Stimulated activated CD4-positive, alpha-beta T cell treated with anti-CD3 and anti-CD28 coated beads, Interleukin-15, amount 100 ng/mL, for 1 hour (primary cell): ENCODE results near the gene PCDH10.

Experiments used
- DNase-seq, 2 donors: peaks; one replicate each; pipeline ENCODE4 v3.0.0-alpha.2; 2020; ENCODE audit warnings: low read depth in 1 of 2, low spot score in 1 of 2

The PCDH10 gene

DNA sequence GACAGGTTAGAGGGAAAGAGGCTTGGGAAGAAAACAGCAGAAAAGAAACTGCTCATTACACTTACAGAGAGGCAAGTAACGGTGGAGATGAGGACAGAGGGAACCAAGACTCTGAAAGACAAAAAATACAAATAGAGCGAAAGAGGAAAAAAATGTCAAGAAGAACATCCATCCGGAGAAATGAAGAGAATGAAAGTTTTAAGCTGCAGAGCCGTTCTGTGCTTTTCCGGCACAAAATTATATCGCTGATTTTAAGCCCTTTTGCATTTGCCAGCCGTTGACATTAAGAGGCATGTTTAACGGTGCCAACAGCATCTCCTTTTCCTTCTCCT, 236 bp downstream of the PCDH10 start:
- no peak for DNase-seq

- no peak for DNase-seq
These were observed 908 bp downstream of the PCDH10 start for GRCh38 chr4:133149932-133150471.

- DNase-seq: no peak
These were observed 1.6 kb downstream of the PCDH10 start for GRCh38 chr4:133150486-133151340.

DNA sequence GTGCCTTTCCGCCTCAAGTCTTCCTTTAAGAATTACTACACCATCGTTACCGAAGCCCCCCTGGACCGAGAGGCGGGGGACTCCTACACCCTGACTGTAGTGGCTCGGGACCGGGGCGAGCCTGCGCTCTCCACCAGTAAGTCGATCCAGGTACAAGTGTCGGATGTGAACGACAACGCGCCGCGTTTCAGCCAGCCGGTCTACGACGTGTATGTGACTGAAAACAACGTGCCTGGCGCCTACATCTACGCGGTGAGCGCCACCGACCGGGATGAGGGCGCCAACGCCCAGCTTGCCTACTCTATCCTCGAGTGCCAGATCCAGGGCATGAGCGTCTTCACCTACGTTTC, 2.2 kb downstream of the PCDH10 start:
- DNase-seq: no peak

DNA sequence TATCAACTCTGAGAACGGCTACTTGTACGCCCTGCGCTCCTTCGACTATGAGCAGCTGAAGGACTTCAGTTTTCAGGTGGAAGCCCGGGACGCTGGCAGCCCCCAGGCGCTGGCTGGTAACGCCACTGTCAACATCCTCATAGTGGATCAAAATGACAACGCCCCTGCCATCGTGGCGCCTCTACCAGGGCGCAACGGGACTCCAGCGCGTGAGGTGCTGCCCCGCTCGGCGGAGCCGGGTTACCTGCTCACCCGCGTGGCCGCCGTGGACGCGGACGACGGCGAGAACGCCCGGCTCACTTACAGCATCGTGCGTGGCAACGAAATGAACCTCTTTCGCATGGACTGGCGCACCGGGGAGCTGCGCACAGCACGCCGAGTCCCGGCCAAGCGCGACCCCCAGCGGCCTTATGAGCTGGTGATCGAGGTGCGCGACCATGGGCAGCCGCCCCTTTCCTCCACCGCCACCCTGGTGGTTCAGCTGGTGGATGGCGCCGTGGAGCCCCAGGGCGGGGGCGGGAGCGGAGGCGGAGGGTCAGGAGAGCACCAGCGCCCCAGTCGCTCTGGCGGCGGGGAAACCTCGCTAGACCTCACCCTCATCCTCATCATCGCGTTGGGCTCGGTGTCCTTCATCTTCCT, 2.7 kb downstream of the PCDH10 start:
- DNase-seq: no peak

DNA sequence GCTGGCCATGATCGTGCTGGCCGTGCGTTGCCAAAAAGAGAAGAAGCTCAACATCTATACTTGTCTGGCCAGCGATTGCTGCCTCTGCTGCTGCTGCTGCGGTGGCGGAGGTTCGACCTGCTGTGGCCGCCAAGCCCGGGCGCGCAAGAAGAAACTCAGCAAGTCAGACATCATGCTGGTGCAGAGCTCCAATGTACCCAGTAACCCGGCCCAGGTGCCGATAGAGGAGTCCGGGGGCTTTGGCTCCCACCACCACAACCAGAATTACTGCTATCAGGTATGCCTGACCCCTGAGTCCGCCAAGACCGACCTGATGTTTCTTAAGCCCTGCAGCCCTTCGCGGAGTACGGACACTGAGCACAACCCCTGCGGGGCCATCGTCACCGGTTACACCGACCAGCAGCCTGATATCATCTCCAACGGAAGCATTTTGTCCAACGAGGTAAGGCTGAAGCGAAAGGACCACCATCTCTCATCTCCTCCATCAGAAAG, 3.3 kb downstream of the PCDH10 start:
- no peak for DNase-seq

GRCh38 chr4:133152831-133153481, 3.9 kb downstream of the PCDH10 start:
- no peak for DNase-seq

DNA sequence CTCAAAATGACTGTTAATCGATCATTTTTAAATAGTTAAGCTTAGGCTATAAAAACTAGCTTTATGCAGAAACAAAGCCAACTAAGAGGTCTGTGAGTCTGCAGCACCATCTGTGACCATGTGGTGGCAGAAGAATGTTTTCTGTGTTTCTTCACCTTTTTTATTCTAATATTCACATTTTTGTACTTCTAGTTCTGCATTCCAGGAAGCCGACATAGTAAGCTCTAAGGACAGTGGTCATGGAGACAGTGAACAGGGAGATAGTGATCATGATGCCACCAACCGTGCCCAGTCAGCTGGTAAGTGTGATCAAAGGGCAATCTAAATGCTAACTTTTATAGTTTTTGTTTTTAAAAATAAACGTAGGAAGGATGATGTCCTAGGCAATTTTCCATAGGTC, 5.6 kb downstream of the PCDH10 start:
- no peak for DNase-seq

DNA sequence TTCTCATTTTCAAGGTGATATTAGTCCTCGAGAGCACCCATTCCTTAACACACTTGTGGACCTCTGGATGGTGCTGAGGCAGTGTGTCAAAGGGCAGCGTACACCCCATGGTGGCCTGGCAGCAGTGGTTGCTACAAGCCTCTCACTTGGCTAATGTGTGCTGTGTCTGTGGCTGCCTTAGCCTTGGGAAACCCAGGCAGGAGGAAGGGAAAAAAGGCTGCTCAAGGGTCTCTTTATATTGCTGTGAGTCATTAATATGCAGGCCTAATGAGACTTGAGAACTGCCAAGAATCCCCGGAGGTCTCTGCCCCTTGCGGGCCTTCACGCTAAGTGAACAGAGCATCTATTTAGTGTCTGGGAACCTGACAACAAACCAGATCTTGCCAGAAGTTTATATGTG, 7.0 kb downstream of the PCDH10 start:
- no peak for DNase-seq

DNA sequence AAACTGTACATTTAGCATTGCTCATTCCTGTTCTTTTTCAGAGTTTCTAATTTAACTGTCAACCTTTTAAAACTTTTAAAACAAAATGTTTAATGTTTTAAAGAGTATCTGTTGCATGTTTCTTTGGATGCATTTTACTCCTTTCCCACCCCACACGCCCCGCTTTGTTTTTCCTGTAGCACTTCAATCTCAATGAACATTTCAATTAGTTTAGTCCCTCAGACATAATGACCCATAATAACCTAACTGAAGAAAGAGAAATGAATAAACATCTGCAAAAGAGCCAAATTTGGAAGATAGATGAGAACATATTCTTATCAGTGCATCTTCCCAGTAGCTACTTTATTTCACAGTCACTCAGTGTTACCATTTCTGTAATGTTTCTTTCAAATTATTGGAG, 7.5 kb downstream of the PCDH10 start:
- no peak for DNase-seq

DNA sequence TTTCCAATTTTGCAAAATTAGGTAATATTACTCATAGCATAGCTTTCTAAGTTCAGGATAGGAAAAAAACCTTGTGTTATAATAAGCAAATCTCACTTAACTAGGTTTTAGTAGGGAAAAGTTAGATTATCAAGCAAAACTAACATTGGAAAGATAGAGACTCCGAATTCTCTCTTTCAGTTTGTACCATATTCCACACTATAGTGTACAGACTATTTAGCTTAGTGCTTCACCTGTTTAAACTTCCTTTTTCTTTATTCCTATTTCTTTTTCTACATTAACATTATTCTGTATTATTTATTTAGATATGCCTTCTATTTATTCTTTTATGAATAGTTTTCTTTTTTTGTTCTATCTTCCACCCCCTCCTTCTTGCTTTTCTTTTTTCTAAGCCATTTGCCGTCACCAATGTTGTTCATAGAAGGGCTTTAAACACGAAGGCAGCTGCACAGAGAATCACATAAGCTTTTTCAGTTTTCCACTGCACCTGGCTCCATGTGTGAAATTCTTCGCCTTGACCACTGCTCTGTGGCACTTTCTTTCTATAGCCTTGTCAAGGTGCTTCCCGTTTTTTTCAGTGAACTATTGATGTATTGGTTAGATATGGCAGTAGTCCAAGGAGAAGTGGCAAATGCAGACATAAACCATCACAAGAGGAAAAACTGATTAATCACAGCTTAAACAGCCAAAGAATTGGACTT, 8.5 kb downstream of the PCDH10 start:
- no peak for DNase-seq

- DNase-seq: no peak
These were observed 11.8 kb downstream of the PCDH10 start for GRCh38 chr4:133160853-133161252.

- no peak for DNase-seq
These were observed 12.6 kb downstream of the PCDH10 start for GRCh38 chr4:133161570-133162295.

GRCh38 chr4:133162941-133163340, 13.8 kb downstream of the PCDH10 start:
- DNase-seq: no peak

GRCh38 chr4:133178956-133179355, 29.9 kb downstream of the PCDH10 start:
- DNase-seq: no peak

GRCh38 chr4:133186210-133186609, 37.1 kb downstream of the PCDH10 start:
- DNase-seq: no peak

DNA sequence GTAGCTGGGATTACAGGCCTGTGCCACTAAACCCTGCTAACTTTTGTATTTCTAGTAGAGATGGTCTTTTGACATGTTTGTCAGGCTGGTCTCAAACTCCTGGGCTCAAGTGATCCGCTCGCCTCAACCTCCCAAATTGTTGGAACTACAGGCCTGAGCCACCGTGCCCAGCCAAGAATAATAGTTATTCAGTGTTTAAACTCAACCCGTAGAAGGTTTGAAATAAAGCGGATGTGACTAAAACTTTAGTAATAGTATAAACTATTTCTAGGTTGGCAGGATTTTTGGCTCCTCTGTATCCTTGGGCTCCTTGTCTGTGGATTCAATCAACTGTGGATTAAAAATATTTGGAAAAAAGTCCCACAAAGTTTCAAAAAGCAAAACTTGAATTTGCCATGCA, 37.8 kb downstream of the PCDH10 start:
- no peak for DNase-seq

GRCh38 chr4:133188433-133189146, 39.5 kb downstream of the PCDH10 start:
- DNase-seq: no peak

DNA sequence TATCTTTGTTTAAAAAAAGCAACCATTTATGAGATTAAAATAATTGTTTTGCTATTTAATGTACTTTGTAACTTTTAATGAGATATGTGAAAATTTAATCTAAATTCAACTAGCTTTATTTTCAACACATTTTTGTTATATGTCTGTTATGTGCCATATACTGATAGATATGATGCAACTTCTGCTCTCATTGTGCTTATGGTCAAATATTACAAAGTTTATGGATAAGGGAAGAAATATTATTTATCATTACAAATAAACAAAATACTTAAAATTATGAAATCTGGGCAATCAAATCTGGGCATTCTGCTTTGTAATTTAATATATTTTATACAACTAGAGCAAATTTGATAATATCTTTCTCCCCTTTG, 40.0 kb downstream of the PCDH10 start:
- DNase-seq: no peak

- no peak for DNase-seq
These were observed 41.0 kb downstream of the PCDH10 start for GRCh38 chr4:133190098-133190497.
